WTC11 (cell line): ENCODE results near the gene CSNK2A2. TPM values are rescaled to one million over a fixed set of nuclear protein-coding genes. Genes with fewer than 3 reads are reported as not detected.

Experiments used
- ATAC-seq: fragments of 200-7000 bp; cut with Tn5 transposase; 2 replicates; pipeline ENCODE4 v1.10.0; 2021; ENCODE audit warnings: mild to moderate bottlenecking, moderate library complexity
- CTCF ChIA-PET: fragments of 300-600 bp; sonication (Branson Sonifier 250); formaldehyde crosslinking; loops from one replicate; lab custom pipeline; 2021; ENCODE audit warnings: antibody characterized with exemption; lab: Charles Lee
- POLR2A ChIA-PET: fragments of 350-600 bp; sonication (Branson Sonifier 250); formaldehyde crosslinking; loops from one replicate; lab custom pipeline; 2021; ENCODE audit warnings: antibody characterized with exemption; lab: Charles Lee
- DNase-seq: peaks from one replicate; pipeline ENCODE4 v3.0.0; 2021; ENCODE audit warnings: low spot score
- H3K27ac Mint-ChIP-seq: 2 replicates; pipeline ENCODE4 v1.8.0; 2021; ENCODE audit warnings: mixed read lengths
- H3K27me3 Mint-ChIP-seq: 2 replicates; pipeline ENCODE4 v1.8.0; 2021; ENCODE audit warnings: low read depth, mild to moderate bottlenecking, moderate library complexity, mixed read lengths
- H3K36me3 Mint-ChIP-seq: 2 replicates; pipeline ENCODE4 v1.8.0; 2021; ENCODE audit warnings: mixed read lengths
- H3K4me1 Mint-ChIP-seq: 2 replicates; pipeline ENCODE4 v1.8.0; 2022; ENCODE audit warnings: mixed read lengths
- H3K4me3 Mint-ChIP-seq: 2 replicates; pipeline ENCODE4 v1.8.0; 2021; ENCODE audit warnings: mild to moderate bottlenecking, moderate library complexity, mixed read lengths
- H3K9me3 Mint-ChIP-seq: 2 replicates; pipeline ENCODE4 v1.8.0; 2021; ENCODE audit warnings: mixed read lengths
- ATF1 ChIP-seq: sonication (generic); formaldehyde crosslinking; IDR thresholded peaks from 2 replicates; pipeline ENCODE4 v1.8.1; 2023; ENCODE audit warnings: mild to moderate bottlenecking, moderate library complexity, missing genetic modification reagents
- CREB1 ChIP-seq: sonication (generic); formaldehyde crosslinking; IDR thresholded peaks from 2 replicates; pipeline ENCODE4 v1.8.0; 2023; ENCODE audit warnings: mild to moderate bottlenecking, missing genetic modification reagents
- EMX1 ChIP-seq: fragments of 250-450 bp; sonication (Bioruptor Pico); IDR thresholded peaks from 2 replicates; pipeline ENCODE4 v1.8.0; 2021; ENCODE audit warnings: mild to moderate bottlenecking
- FOXJ3 ChIP-seq: sonication (generic); formaldehyde crosslinking; IDR thresholded peaks from 2 replicates; pipeline ENCODE4 v1.9.0; 2021; ENCODE audit warnings: missing genetic modification reagents, mild to moderate bottlenecking, borderline replicate concordance
- GABPB1 ChIP-seq: sonication (generic); formaldehyde crosslinking; IDR thresholded peaks from 2 replicates; pipeline ENCODE4 v1.8.1; 2023; ENCODE audit warnings: mild to moderate bottlenecking, missing genetic modification reagents
- IRF2 ChIP-seq: sonication (generic); formaldehyde crosslinking; IDR thresholded peaks from 2 replicates; pipeline ENCODE4 v1.8.0; 2022; ENCODE audit warnings: low read depth, missing genetic modification reagents, borderline replicate concordance
- JAZF1 ChIP-seq: fragments of 250-450 bp; sonication (Bioruptor Pico); IDR thresholded peaks from 2 replicates; pipeline ENCODE4 v1.9.0; 2021; ENCODE audit warnings: moderate library complexity, mild to moderate bottlenecking, inconsistent platforms
- JUN ChIP-seq: sonication (generic); formaldehyde crosslinking; IDR thresholded peaks from 2 replicates; pipeline ENCODE4 v1.8.0; 2023; ENCODE audit warnings: mild to moderate bottlenecking, missing genetic modification reagents
- MXD4 ChIP-seq: fragments of 250-450 bp; sonication (Bioruptor Pico); IDR thresholded peaks from 2 replicates; pipeline ENCODE4 v1.8.0; 2021; ENCODE audit warnings: mild to moderate bottlenecking, moderate library complexity, borderline replicate concordance
- NFYB ChIP-seq: sonication (generic); formaldehyde crosslinking; conservative IDR thresholded peaks from 2 replicates; pipeline ENCODE4 v1.8.0; 2022; ENCODE audit warnings: low read depth, missing genetic modification reagents
- NR3C1 ChIP-seq: sonication (generic); formaldehyde crosslinking; conservative IDR thresholded peaks from 2 replicates; pipeline ENCODE4 v1.8.1; 2023; ENCODE audit warnings: low read depth, mild to moderate bottlenecking, missing genetic modification reagents
- PRRX2 ChIP-seq: fragments of 250-450 bp; sonication (Bioruptor Pico); IDR thresholded peaks from 2 replicates; pipeline ENCODE4 v1.8.0; 2021; ENCODE audit warnings: mild to moderate bottlenecking
- SOX15 ChIP-seq: fragments of 250-450 bp; sonication (Bioruptor Pico); IDR thresholded peaks from 2 replicates; pipeline ENCODE4 v1.9.0; 2021; ENCODE audit warnings: mild to moderate bottlenecking
- SP1 ChIP-seq: sonication (generic); formaldehyde crosslinking; conservative IDR thresholded peaks from 2 replicates; pipeline ENCODE4 v1.8.1; 2022; ENCODE audit warnings: missing genetic modification reagents
- ZNF138 ChIP-seq: sonication (generic); formaldehyde crosslinking; conservative IDR thresholded peaks from 2 replicates; pipeline ENCODE4 v1.8.1; 2022; ENCODE audit warnings: mild to moderate bottlenecking, moderate library complexity, missing genetic modification reagents
- ZNF317 ChIP-seq: sonication (generic); formaldehyde crosslinking; IDR thresholded peaks from 2 replicates; pipeline ENCODE4 v1.8.1; 2023; ENCODE audit warnings: low read depth, mild to moderate bottlenecking, moderate library complexity, missing genetic modification reagents, borderline replicate concordance
- total RNA-seq: library from RNA; stranded (reverse); gene quantifications from 3 replicates; pipeline ENCODE4 v1.2.3, GENCODE V29; 2021
- TF ChIP-seq, protein P1 (sequence below): sonication (generic); formaldehyde crosslinking; IDR thresholded peaks from 2 replicates; pipeline ENCODE4 v1.8.0; 2023; ENCODE audit warnings: missing genetic modification reagents, mild to moderate bottlenecking, borderline replicate concordance
- TF ChIP-seq, protein P2 (sequence below): fragments of 250-450 bp; sonication (Bioruptor Pico); IDR thresholded peaks from 2 replicates; pipeline ENCODE4 v1.9.0; 2021; ENCODE audit warnings: mild to moderate bottlenecking
- TF ChIP-seq, protein P3 (sequence below): sonication (generic); formaldehyde crosslinking; IDR thresholded peaks from 2 replicates; pipeline ENCODE4 v1.8.0; 2022; ENCODE audit warnings: mild to moderate bottlenecking, missing genetic modification reagents
- TF ChIP-seq, protein P4 (sequence below): sonication (generic); formaldehyde crosslinking; IDR thresholded peaks from 2 replicates; pipeline ENCODE4 v1.8.1; 2022; ENCODE audit warnings: low read depth, missing genetic modification reagents, borderline replicate concordance
- TF ChIP-seq, protein P5 (sequence below): sonication (generic); formaldehyde crosslinking; conservative IDR thresholded peaks from 2 replicates; pipeline ENCODE4 v1.8.1; 2022; ENCODE audit warnings: mild to moderate bottlenecking, missing genetic modification reagents

CSNK2A2 gene
- total RNA-seq, 1 experiment from 2014 or later: 114 TPM

DNA sequence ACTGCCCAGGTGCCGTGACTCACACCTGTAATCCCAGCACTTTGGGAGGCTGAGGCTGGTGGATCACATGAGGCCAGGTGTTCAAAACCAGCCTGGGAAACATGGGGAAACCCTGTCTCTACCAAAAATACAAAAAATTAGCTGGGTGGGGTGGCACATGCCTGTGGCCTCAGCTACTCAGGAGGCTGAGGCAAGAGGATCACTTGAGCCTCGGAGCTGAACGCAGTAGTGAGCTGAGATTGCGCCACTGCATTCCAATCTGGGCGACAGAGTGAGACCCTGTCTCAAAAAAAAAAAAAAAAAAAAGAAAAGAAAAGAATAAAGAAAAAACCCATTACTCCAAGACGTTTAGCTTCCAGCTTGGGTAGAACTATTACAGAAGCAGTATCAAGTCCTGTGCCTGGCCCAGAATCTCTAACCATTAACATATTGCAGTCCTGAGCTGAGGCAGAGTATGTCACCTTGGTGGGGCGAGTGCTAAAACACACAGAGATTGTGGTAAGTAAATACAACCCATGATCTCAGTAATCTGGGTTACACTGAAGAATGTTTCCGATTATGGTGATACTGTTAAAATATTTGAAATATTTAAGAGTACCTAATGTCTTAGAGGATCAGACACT lies 45.5 kb downstream of the CSNK2A2 start:
- no peaks in the 10 kb centered on the region for H3K36me3 Mint-ChIP-seq
- no peak overlapping the region for H3K4me3 Mint-ChIP-seq
- DNase-seq: no peak
- H3K9me3 Mint-ChIP-seq: no peaks in the 10 kb centered on the region
- H3K27me3 Mint-ChIP-seq: no peaks in the 10 kb centered on the region
- no peak overlapping the region for H3K27ac Mint-ChIP-seq
- no peak for TF ChIP-seq NR3C1
- TF ChIP-seq, protein P1, sequence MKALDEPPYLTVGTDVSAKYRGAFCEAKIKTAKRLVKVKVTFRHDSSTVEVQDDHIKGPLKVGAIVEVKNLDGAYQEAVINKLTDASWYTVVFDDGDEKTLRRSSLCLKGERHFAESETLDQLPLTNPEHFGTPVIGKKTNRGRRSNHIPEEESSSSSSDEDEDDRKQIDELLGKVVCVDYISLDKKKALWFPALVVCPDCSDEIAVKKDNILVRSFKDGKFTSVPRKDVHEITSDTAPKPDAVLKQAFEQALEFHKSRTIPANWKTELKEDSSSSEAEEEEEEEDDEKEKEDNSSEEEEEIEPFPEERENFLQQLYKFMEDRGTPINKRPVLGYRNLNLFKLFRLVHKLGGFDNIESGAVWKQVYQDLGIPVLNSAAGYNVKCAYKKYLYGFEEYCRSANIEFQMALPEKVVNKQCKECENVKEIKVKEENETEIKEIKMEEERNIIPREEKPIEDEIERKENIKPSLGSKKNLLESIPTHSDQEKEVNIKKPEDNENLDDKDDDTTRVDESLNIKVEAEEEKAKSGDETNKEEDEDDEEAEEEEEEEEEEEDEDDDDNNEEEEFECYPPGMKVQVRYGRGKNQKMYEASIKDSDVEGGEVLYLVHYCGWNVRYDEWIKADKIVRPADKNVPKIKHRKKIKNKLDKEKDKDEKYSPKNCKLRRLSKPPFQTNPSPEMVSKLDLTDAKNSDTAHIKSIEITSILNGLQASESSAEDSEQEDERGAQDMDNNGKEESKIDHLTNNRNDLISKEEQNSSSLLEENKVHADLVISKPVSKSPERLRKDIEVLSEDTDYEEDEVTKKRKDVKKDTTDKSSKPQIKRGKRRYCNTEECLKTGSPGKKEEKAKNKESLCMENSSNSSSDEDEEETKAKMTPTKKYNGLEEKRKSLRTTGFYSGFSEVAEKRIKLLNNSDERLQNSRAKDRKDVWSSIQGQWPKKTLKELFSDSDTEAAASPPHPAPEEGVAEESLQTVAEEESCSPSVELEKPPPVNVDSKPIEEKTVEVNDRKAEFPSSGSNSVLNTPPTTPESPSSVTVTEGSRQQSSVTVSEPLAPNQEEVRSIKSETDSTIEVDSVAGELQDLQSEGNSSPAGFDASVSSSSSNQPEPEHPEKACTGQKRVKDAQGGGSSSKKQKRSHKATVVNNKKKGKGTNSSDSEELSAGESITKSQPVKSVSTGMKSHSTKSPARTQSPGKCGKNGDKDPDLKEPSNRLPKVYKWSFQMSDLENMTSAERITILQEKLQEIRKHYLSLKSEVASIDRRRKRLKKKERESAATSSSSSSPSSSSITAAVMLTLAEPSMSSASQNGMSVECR (CRISPR knock-in tag): no peak
- TF ChIP-seq, protein P2, sequence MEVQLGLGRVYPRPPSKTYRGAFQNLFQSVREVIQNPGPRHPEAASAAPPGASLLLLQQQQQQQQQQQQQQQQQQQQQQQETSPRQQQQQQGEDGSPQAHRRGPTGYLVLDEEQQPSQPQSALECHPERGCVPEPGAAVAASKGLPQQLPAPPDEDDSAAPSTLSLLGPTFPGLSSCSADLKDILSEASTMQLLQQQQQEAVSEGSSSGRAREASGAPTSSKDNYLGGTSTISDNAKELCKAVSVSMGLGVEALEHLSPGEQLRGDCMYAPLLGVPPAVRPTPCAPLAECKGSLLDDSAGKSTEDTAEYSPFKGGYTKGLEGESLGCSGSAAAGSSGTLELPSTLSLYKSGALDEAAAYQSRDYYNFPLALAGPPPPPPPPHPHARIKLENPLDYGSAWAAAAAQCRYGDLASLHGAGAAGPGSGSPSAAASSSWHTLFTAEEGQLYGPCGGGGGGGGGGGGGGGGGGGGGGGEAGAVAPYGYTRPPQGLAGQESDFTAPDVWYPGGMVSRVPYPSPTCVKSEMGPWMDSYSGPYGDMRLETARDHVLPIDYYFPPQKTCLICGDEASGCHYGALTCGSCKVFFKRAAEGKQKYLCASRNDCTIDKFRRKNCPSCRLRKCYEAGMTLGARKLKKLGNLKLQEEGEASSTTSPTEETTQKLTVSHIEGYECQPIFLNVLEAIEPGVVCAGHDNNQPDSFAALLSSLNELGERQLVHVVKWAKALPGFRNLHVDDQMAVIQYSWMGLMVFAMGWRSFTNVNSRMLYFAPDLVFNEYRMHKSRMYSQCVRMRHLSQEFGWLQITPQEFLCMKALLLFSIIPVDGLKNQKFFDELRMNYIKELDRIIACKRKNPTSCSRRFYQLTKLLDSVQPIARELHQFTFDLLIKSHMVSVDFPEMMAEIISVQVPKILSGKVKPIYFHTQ (CRISPR knock-in tag): no peak
- no peak for TF ChIP-seq JAZF1
- TF ChIP-seq, protein P3, sequence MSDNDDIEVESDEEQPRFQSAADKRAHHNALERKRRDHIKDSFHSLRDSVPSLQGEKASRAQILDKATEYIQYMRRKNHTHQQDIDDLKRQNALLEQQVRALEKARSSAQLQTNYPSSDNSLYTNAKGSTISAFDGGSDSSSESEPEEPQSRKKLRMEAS: no peak
- TF ChIP-seq MXD4 (CRISPR knock-in tag): no peak
- no peak for TF ChIP-seq PRRX2 (CRISPR knock-in tag)
- no peak for TF ChIP-seq IRF2 (CRISPR knock-in tag)
- TF ChIP-seq ZNF317 (CRISPR knock-in tag): no peak
- TF ChIP-seq, protein P4, sequence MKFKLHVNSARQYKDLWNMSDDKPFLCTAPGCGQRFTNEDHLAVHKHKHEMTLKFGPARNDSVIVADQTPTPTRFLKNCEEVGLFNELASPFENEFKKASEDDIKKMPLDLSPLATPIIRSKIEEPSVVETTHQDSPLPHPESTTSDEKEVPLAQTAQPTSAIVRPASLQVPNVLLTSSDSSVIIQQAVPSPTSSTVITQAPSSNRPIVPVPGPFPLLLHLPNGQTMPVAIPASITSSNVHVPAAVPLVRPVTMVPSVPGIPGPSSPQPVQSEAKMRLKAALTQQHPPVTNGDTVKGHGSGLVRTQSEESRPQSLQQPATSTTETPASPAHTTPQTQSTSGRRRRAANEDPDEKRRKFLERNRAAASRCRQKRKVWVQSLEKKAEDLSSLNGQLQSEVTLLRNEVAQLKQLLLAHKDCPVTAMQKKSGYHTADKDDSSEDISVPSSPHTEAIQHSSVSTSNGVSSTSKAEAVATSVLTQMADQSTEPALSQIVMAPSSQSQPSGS: no peak
- TF ChIP-seq, protein P5, sequence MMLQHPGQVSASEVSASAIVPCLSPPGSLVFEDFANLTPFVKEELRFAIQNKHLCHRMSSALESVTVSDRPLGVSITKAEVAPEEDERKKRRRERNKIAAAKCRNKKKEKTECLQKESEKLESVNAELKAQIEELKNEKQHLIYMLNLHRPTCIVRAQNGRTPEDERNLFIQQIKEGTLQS (CRISPR knock-in tag): no peak
- TF ChIP-seq SP1 (CRISPR knock-in tag): no peak
- TF ChIP-seq ATF1 (CRISPR knock-in tag): no peak
- TF ChIP-seq JUN (CRISPR knock-in tag): no peak
- TF ChIP-seq, all 79 proteins: peak for 0
- CTCF ChIA-PET: interaction anchor here (0.7 to 1.3 kb wide), 2 partner anchors 23 to 120 kb away, joined by 3 read pairs; partner anchors contain the start of gene CFAP20
- no peaks in the 10 kb centered on the region for H3K4me1 Mint-ChIP-seq
- POLR2A ChIA-PET: no interaction called here
- ATAC-seq: no peak

DNA sequence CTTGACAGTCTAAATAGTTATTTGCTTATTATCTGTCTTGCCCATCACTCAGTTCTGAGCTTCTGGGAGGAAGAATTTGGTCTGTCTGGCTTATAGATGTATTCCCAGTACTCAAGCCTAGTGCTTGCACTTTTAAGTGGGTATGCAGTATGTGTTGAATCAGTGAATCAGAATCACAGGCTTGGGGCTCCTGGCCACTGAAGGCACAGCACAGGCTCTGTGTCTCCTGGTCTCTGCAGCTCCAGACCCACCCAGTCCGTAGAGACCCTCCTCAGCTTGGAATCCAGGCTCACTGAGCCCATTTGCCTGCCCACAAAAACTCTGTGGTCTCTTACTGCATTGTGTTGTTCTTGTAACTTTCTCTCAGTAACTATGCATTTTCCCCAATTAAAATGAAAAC lies 49.4 kb downstream of the CSNK2A2 start:
- no peaks in the 10 kb centered on the region for H3K4me1 Mint-ChIP-seq
- H3K27me3 Mint-ChIP-seq: peaks cover 4% of the 10 kb centered on the region
- ATAC-seq (peak; percentile 48; the same call in 1 of the 2 replicates), DNase-seq (no peak)
- ChIA-PET CTCF (no interaction called here), POLR2A (no interaction called here)
- no peaks in the 10 kb centered on the region for H3K9me3 Mint-ChIP-seq
- H3K4me3 Mint-ChIP-seq: no peak overlapping the region
- no peak overlapping the region for H3K27ac Mint-ChIP-seq
- H3K36me3 Mint-ChIP-seq: no peaks in the 10 kb centered on the region
- TF ChIP-seq ZNF138 (CRISPR knock-in tag): no peak
- no peak for TF ChIP-seq CREB1 (CRISPR knock-in tag)
- TF ChIP-seq, protein P1 (CRISPR knock-in tag): no peak
- TF ChIP-seq FOXJ3: no peak
- TF ChIP-seq GABPB1 (CRISPR knock-in tag): no peak
- TF ChIP-seq NFYB (CRISPR knock-in tag): no peak
- TF ChIP-seq JUN (CRISPR knock-in tag): no peak
- no peak for TF ChIP-seq IRF2 (CRISPR knock-in tag)
- no peak for TF ChIP-seq SOX15
- no peak for TF ChIP-seq EMX1
